Liver (tissue), 9 donors: ENCODE data around the gene NABP2. TPM values are rescaled to one million over a fixed set of nuclear protein-coding genes. Genes with fewer than 3 reads are reported as not detected.

Experiments used
- DNase-seq: peaks from one replicate; pipeline ENCODE4 v3.0.0-alpha.2; 2017; ENCODE audit warnings: low spot score
- H3K27ac ChIP-seq, 2 donors: one replicate each; pipeline ENCODE4 v1.7.0; 2013; ENCODE audit warnings: inconsistent platforms in 2 of 2, low read length in 2 of 2, control low read depth in 1 of 2, low read depth in 1 of 2, mild to moderate bottlenecking in 1 of 2
- H3K27me3 ChIP-seq, 4 donors: one replicate each; pipeline versions ENCODE4 v1.6.1 to v1.7.0; 2013; ENCODE audit warnings: low read length in 3 of 4, inconsistent platforms in 1 of 4, mild to moderate bottlenecking in 1 of 4, moderate library complexity in 1 of 4; ENCODE audit not compliant: control insufficient read depth in 4 of 4, insufficient read depth in 4 of 4
- H3K36me3 ChIP-seq, 4 donors: one replicate each; pipeline versions ENCODE4 v1.6.1 to v1.7.0; 2013; ENCODE audit warnings: low read length in 3 of 4, mild to moderate bottlenecking in 3 of 4, low read depth in 1 of 4, moderate library complexity in 1 of 4; ENCODE audit not compliant: control insufficient read depth in 4 of 4, insufficient read depth in 3 of 4
- H3K4me1 ChIP-seq, 4 donors: one replicate each; pipeline versions ENCODE4 v1.6.1 to v1.7.0; 2013; ENCODE audit warnings: low read length in 3 of 4, mild to moderate bottlenecking in 3 of 4, moderate library complexity in 1 of 4; ENCODE audit not compliant: control insufficient read depth in 4 of 4, insufficient read depth in 4 of 4
- H3K4me3 ChIP-seq, 3 donors: one replicate each; pipeline versions ENCODE4 v1.6.1 to v1.7.0; 2013; ENCODE audit warnings: low read length in 3 of 3, control low read depth in 1 of 3, low read depth in 1 of 3, mild to moderate bottlenecking in 1 of 3
- H3K9ac ChIP-seq, 2 donors: one replicate each; pipeline ENCODE4 v1.7.0; 2013; ENCODE audit warnings: low read length in 2 of 2, mild to moderate bottlenecking in 2 of 2, moderate library complexity in 2 of 2, control low read depth in 1 of 2, low read depth in 1 of 2
- H3K9me3 ChIP-seq, 4 donors: one replicate each; pipeline versions ENCODE4 v1.6.1 to v1.7.0; 2013; ENCODE audit warnings: low read length in 3 of 4; ENCODE audit not compliant: control insufficient read depth in 4 of 4
- ATF3 ChIP-seq: IDR thresholded peaks from 2 replicates; pipeline ENCODE4 v1.6.1; 2016; ENCODE audit warnings: antibody characterized with exemption
- CTCF ChIP-seq: fragments of 150-350 bp; IDR thresholded peaks from 2 replicates; pipeline ENCODE4 v1.5.1; 2017; ENCODE audit warnings: improper control_type of control experiment, low read depth, low read length; ENCODE audit not compliant: missing input control
- EGR1 ChIP-seq, 2 donors: IDR thresholded peaks; 2 replicates each; pipeline ENCODE4 v1.6.1; 2016 to 2018; ENCODE audit warnings: antibody characterized with exemption in 2 of 2, low read depth in 2 of 2
- FOXA1 ChIP-seq: IDR thresholded peaks from 2 replicates; pipeline ENCODE4 v1.6.1; 2016; ENCODE audit warnings: antibody characterized with exemption
- FOXA2 ChIP-seq: IDR thresholded peaks from 2 replicates; pipeline ENCODE4 v1.6.1; 2016; ENCODE audit warnings: antibody characterized with exemption
- GABPA ChIP-seq, 2 donors: IDR thresholded peaks in 1 of 2; conservative IDR thresholded peaks in 1 of 2; 2 replicates each; pipeline ENCODE4 v1.6.1; 2016; ENCODE audit warnings: antibody characterized with exemption in 2 of 2, mild to moderate bottlenecking in 1 of 2, moderate library complexity in 1 of 2
- HNF4A ChIP-seq, 2 donors: conservative IDR thresholded peaks; 2 replicates each; pipeline ENCODE4 v1.6.1; 2016; ENCODE audit warnings: antibody characterized with exemption in 2 of 2, mild to moderate bottlenecking in 2 of 2
- HNF4G ChIP-seq: IDR thresholded peaks from 2 replicates; pipeline ENCODE4 v1.6.1; 2016; ENCODE audit warnings: antibody characterized with exemption
- JUND ChIP-seq, 2 donors: IDR thresholded peaks; 2 replicates each; pipeline ENCODE4 v1.6.1; 2016; ENCODE audit warnings: antibody characterized with exemption in 2 of 2
- MAX ChIP-seq: IDR thresholded peaks from 2 replicates; pipeline ENCODE4 v1.6.1; 2016; ENCODE audit warnings: antibody characterized with exemption
- RAD21 ChIP-seq, 2 donors: IDR thresholded peaks; 2 replicates each; pipeline ENCODE4 v1.6.1; 2016; ENCODE audit warnings: antibody characterized with exemption in 2 of 2, mild to moderate bottlenecking in 2 of 2
- REST ChIP-seq: IDR thresholded peaks from 2 replicates; pipeline ENCODE4 v1.6.1; 2016; ENCODE audit warnings: antibody characterized with exemption, mild to moderate bottlenecking
- RXRA ChIP-seq, 2 donors: IDR thresholded peaks; 2 replicates each; pipeline ENCODE4 v1.6.1; 2017 to 2018; ENCODE audit warnings: antibody characterized with exemption in 2 of 2, mild to moderate bottlenecking in 1 of 2
- SP1 ChIP-seq: IDR thresholded peaks from 2 replicates; pipeline ENCODE4 v1.6.1; 2018; ENCODE audit warnings: antibody characterized with exemption, mild to moderate bottlenecking
- TAF1 ChIP-seq: conservative IDR thresholded peaks from 2 replicates; pipeline ENCODE4 v1.6.1; 2016; ENCODE audit warnings: antibody characterized with exemption, mild to moderate bottlenecking
- YY1 ChIP-seq: IDR thresholded peaks from 2 replicates; pipeline ENCODE4 v1.6.1; 2016; ENCODE audit warnings: antibody characterized with exemption, mild to moderate bottlenecking
- ZBTB33 ChIP-seq: IDR thresholded peaks from 2 replicates; pipeline ENCODE4 v1.6.1; 2016; ENCODE audit warnings: antibody characterized with exemption
- WGBS: extraction: QIAGEN DNeasy Blood & Tissue Kit; methylation state at CpG from one replicate; pipeline ENCODE4 v1.1.7; 2013; 5-methylcytosine and 5-hydroxymethylcytosine counted together
- polyA plus RNA-seq, 2 donors: library from polyadenylated mRNA; stranded (reverse) in 1 of 2; unstranded in 1 of 2; fragments of 200-250 nt in 1 of 2; fragments of >200 nt in 1 of 2; fragmentation: Nextera tagmentation in 1 of 2; extraction: Ambion mirVana in 1 of 2; gene quantifications; one replicate each; pipeline versions ENCODE4 v1.2.1 to v1.2.3, GENCODE V29; 2013 to 2015
- total RNA-seq, 2 donors: library from RNA; depleted of rRNA; stranded (reverse); fragments of >200 nt; gene quantifications; one replicate each; pipeline ENCODE4 v1.2.3, GENCODE V29; 2014
- donor health status: healthy.
- donor health status: healthy.
- donor health status: healthy.
- donor health status: healthy.
- donor health status: healthy.

The NABP2 gene
- total and polyA plus RNA-seq, 4 donors, result 10.8 to 14.5 (median 12.6) TPM

GRCh38 chr12:56224954-56225353 lies 812 bp downstream of the NABP2 start:
- no peak for DNase-seq
- TF ChIP-seq RAD21 (IDR thresholded peaks at IDR 0.05) (no peak), YY1 (no peak), HNF4A (conservative IDR thresholded peaks at IDR 0.05) (no peak), REST (no peak), RXRA (IDR thresholded peaks at IDR 0.05) (no peak), CTCF (no peak), ATF3 (no peak), GABPA (IDR thresholded peaks at IDR 0.05 in 1 of 2, conservative IDR thresholded peaks at IDR 0.05 in 1 of 2) (no peak), MAX (no peak)
- no peak overlapping the region for H3K9ac ChIP-seq
- no peaks in the 10 kb centered on the region for H3K9me3 ChIP-seq
- peaks cover 4 to 46% (median 35%) of the 10 kb centered on the region in 4 donors for H3K4me1 ChIP-seq
- WGBS, result 78% methylated on average over 11 of the region's 11 CpGs
- no peaks in the 10 kb centered on the region for H3K27me3 ChIP-seq
- peaks cover 0 to 2% (median 0%) of the 10 kb centered on the region in 4 donors for H3K36me3 ChIP-seq
- H3K27ac ChIP-seq, result peak overlapping the region in 1 of 2 donors; percentile 51
- peak overlapping the region in 2 of 3 donors; percentile 69 to 90 for H3K4me3 ChIP-seq

- H3K4me3 ChIP-seq, result no peak overlapping the region
- no peak overlapping the region for H3K9ac ChIP-seq
- peaks cover 0 to 2% (median 0%) of the 10 kb centered on the region in 4 donors for H3K36me3 ChIP-seq
- H3K27ac ChIP-seq, result no peak overlapping the region
- no peaks in the 10 kb centered on the region for H3K9me3 ChIP-seq
- no peak for DNase-seq
- H3K4me1 ChIP-seq, result peaks cover 1 to 45% (median 35%) of the 10 kb centered on the region in 4 donors
- 93% methylated on average over 7 of the region's 7 CpGs for WGBS
- TF ChIP-seq SP1 (no peak), RAD21 (IDR thresholded peaks at IDR 0.05) (no peak), ZBTB33 (no peak), FOXA2 (no peak), GABPA (IDR thresholded peaks at IDR 0.05 in 1 of 2, conservative IDR thresholded peaks at IDR 0.05 in 1 of 2) (no peak), YY1 (no peak), JUND (IDR thresholded peaks at IDR 0.05) (no peak), REST (no peak), FOXA1 (no peak), EGR1 (IDR thresholded peaks at IDR 0.05; ENCODE audit: low read depth in 2 of 2) (no peak), HNF4A (conservative IDR thresholded peaks at IDR 0.05) (no peak), TAF1 (no peak), ATF3 (no peak), HNF4G (no peak), RXRA (IDR thresholded peaks at IDR 0.05) (no peak), MAX (no peak)
- no peaks in the 10 kb centered on the region for H3K27me3 ChIP-seq
Measured at GRCh38 chr12:56229082-56229481, 4.9 kb downstream of the NABP2 start.
